ENCODE results near the gene BTN3A1. TPM values are rescaled to one million over a fixed set of nuclear protein-coding genes. Genes with fewer than 3 reads are reported as not detected.
A peak's percentile ranks its signal among the peaks of the same experiment; 100 is the strongest.
"Not testable (repeated sequence)": the region's sequence is repeated elsewhere in the genome, so short reads cannot be mapped to it uniquely, and the experiment has no call there.

The BTN3A1 gene
- polyA plus RNA-seq, 2 donors = 4.2 to 6.2 TPM

DNA sequence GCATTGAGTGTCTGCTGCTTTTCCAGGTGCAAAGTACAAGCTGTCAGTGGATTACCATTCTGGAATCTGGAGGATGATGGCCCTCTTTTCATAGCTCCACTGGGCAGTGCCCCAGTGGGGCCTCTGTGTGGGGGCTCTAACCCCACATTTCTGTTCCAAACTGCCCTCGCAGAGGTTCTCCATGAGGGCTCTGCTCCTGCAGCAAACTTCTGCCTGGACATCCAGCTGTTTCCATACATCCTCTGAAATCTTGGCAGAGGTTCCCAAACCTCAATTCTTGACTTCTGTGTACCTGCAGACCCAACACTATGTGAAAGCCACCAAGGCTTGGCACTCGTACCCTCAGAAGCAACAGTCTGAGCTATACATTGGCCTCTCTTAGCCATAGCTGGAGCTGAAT lies 16.0 kb downstream of the BTN3A1 start:
- not testable (repeated sequence) for H3K27me3 ChIP-seq (ENCODE audit: control insufficient read depth in 1 of 2, insufficient read depth in 2 of 2, low read length in 2 of 2); H3K4me1 ChIP-seq (ENCODE audit: control insufficient read depth in 2 of 2, insufficient read depth in 2 of 2, low read length in 1 of 2); H3K4me3 ChIP-seq (ENCODE audit: low read depth in 1 of 2, low read length in 2 of 2); H3K36me3 ChIP-seq (ENCODE audit: control insufficient read depth in 2 of 2, insufficient read depth in 2 of 2, low read length in 1 of 2); H3K9me3 ChIP-seq (ENCODE audit: control insufficient read depth in 2 of 2, insufficient read depth in 1 of 2, low read depth in 1 of 2, low read length in 1 of 2); H3K27ac ChIP-seq (ENCODE audit: low read depth in 2 of 2, low read length in 1 of 2)
- WGBS, 2 donors = 95 to 97% methylated on average over 2 of the region's 2 CpGs

DNA sequence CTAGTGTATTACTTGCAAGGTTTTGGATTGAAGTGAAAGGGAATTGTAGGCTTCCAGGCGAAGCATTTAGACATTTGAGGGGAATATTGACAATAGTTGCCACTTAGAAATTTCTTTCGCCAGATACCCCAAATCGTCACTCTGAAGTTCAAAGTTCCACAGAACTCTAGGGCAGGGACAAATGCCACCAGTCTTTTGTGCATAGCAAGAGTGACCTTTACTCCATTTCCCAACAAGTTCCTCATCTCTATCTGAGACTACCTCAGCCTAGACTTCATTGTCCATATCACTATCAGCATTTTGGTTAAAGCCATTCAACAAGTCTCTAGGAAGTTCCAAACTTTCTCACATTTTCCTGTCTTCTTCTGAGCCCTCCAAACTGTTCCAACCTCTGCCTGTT lies 16.7 kb downstream of the BTN3A1 start:
- not testable (repeated sequence) for H3K27ac ChIP-seq (ENCODE audit: low read depth in 2 of 2, low read length in 1 of 2); H3K36me3 ChIP-seq (ENCODE audit: control insufficient read depth in 2 of 2, insufficient read depth in 2 of 2, low read length in 1 of 2); H3K4me1 ChIP-seq (ENCODE audit: control insufficient read depth in 2 of 2, insufficient read depth in 2 of 2, low read length in 1 of 2); H3K4me3 ChIP-seq (ENCODE audit: low read depth in 1 of 2, low read length in 2 of 2); H3K9me3 ChIP-seq (ENCODE audit: control insufficient read depth in 2 of 2, insufficient read depth in 1 of 2, low read depth in 1 of 2, low read length in 1 of 2); H3K27me3 ChIP-seq (ENCODE audit: control insufficient read depth in 1 of 2, insufficient read depth in 2 of 2, low read length in 2 of 2)
- 96 to 97% methylated on average over 3 of the region's 3 CpGs for WGBS, 2 donors

DNA sequence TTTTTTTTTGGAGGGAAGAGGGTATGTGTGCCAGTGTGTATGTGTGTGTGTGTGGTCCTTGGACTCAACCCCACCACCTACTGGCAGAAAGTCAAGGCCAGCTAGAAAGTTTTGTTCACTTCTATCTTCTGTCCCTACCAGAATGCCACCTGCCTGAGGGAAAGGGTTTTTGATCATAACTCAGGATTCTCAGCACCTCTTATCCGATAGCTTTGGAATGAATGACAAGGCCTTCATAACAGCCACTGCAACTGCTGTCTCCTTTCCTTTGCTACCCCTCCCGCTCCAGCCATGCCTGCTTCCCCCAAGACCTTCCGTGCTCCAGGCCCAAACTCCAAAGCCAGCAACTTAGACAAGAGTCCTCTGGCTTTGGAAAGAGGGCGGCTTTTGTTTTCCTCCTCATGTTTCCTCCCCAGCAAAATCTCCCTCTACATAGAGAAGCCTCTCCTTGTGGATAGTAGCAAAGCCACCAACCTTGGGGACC lies 18.7 kb downstream of the BTN3A1 start:
- Histone ChIP-seq H3K4me1 (ENCODE audit: control insufficient read depth in 2 of 2, insufficient read depth in 2 of 2, low read length in 1 of 2) (peaks cover 0 to 6% of the 10 kb centered on the region in 2 donors), H3K36me3 (ENCODE audit: control insufficient read depth in 2 of 2, insufficient read depth in 2 of 2, low read length in 1 of 2) (no peaks in the 10 kb centered on the region), H3K9me3 (ENCODE audit: control insufficient read depth in 2 of 2, insufficient read depth in 1 of 2, low read depth in 1 of 2, low read length in 1 of 2) (no peaks in the 10 kb centered on the region), H3K4me3 (ENCODE audit: low read depth in 1 of 2, low read length in 2 of 2) (peak overlapping the region in 1 of 2 donors; percentile 97), H3K27ac (ENCODE audit: low read depth in 2 of 2, low read length in 1 of 2) (peak overlapping the region; percentile 45 to 78), H3K27me3 (ENCODE audit: control insufficient read depth in 1 of 2, insufficient read depth in 2 of 2, low read length in 2 of 2) (no peaks in the 10 kb centered on the region)
- WGBS, 2 donors = 22 to 35% methylated on average over 4 of the region's 4 CpGs

DNA sequence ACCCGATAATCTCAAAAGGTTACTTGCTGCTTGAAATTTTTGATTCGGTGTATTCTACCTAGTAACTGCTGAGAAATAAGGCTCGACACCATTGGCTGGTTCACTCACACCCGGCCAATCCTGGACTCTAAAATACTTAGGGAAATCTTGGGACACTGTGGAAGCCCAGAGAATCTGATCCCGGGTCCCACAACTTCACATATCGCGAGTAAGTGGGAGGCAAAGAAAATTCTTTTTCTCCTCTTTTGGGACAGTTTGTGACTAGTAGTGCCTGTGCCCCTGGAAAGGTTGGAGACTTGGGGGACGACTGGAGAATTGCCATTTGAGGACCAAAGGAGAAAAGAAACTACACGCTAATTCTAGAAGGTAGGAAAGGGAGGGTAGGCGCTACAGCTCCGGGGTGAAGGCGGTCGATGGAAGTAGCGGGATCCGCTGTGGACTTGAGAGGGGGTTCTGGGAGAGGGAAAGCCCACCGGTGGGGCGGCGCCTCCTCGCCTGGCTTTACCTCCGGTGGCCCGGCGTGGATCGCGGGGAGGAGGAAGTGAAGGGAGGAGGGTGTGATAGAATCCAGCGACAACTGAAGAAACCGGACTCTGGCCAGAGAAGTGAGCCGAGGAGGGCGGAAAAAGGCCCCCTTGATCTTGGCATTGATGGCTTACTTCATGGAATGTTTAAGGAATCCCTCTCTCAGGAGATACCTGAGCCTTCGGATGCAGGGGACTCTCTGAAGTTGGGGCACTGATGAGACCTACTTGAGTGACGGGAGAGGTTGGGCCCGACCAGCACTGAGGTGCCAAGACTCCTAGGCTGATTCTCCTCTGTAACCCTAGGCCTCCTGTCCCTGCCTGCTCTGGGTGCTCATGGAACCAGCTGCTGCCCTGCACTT lies 19.4 kb downstream of the BTN3A1 start:
- H3K4me1 ChIP-seq (ENCODE audit: control insufficient read depth in 2 of 2, insufficient read depth in 2 of 2, low read length in 1 of 2) = peaks cover 0 to 6% of the 10 kb centered on the region in 2 donors
- WGBS, 2 donors = 1% methylated on average over 28 to 31 of the region's 31 CpGs
- H3K27ac ChIP-seq (ENCODE audit: low read depth in 2 of 2, low read length in 1 of 2) = peak overlapping the region; percentile 57 to 88
- no peaks in the 10 kb centered on the region for H3K9me3 ChIP-seq (ENCODE audit: control insufficient read depth in 2 of 2, insufficient read depth in 1 of 2, low read depth in 1 of 2, low read length in 1 of 2)
- H3K4me3 ChIP-seq (ENCODE audit: low read depth in 1 of 2, low read length in 2 of 2) = peak overlapping the region; percentile 66 to 97
- peaks cover 0 to 5% of the 10 kb centered on the region in 2 donors for H3K36me3 ChIP-seq (ENCODE audit: control insufficient read depth in 2 of 2, insufficient read depth in 2 of 2, low read length in 1 of 2)
- no peaks in the 10 kb centered on the region for H3K27me3 ChIP-seq (ENCODE audit: control insufficient read depth in 1 of 2, insufficient read depth in 2 of 2, low read length in 2 of 2)

DNA sequence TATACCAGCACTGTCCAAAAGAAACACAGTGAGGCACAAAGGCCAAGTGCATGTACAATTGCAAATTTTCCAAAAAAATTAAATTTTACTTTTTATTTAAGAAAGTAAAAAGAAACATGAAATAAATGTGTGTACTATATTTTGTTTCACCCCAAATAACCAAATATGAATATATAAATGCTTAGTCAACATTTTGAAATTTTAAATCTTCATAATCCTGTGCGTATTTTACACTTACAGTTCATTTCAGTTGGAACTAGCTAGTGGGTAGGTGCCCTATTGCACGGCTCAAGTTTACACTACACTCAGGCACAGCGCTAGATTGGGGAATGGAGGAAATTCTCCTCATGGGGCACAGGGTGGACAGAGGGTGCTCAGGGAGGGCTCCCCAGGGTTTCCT lies 20.3 kb downstream of the BTN3A1 start:
- no peak overlapping the region for H3K4me3 ChIP-seq (ENCODE audit: low read depth in 1 of 2, low read length in 2 of 2)
- peaks cover 0 to 5% of the 10 kb centered on the region in 2 donors for H3K36me3 ChIP-seq (ENCODE audit: control insufficient read depth in 2 of 2, insufficient read depth in 2 of 2, low read length in 1 of 2)
- H3K27me3 ChIP-seq (ENCODE audit: control insufficient read depth in 1 of 2, insufficient read depth in 2 of 2, low read length in 2 of 2) = no peaks in the 10 kb centered on the region
- 84 to 92% methylated on average over 3 of the region's 3 CpGs for WGBS, 2 donors
- no peak overlapping the region for H3K27ac ChIP-seq (ENCODE audit: low read depth in 2 of 2, low read length in 1 of 2)
- H3K9me3 ChIP-seq (ENCODE audit: control insufficient read depth in 2 of 2, insufficient read depth in 1 of 2, low read depth in 1 of 2, low read length in 1 of 2) = no peaks in the 10 kb centered on the region
- H3K4me1 ChIP-seq (ENCODE audit: control insufficient read depth in 2 of 2, insufficient read depth in 2 of 2, low read length in 1 of 2) = peaks cover 0 to 6% of the 10 kb centered on the region in 2 donors

DNA sequence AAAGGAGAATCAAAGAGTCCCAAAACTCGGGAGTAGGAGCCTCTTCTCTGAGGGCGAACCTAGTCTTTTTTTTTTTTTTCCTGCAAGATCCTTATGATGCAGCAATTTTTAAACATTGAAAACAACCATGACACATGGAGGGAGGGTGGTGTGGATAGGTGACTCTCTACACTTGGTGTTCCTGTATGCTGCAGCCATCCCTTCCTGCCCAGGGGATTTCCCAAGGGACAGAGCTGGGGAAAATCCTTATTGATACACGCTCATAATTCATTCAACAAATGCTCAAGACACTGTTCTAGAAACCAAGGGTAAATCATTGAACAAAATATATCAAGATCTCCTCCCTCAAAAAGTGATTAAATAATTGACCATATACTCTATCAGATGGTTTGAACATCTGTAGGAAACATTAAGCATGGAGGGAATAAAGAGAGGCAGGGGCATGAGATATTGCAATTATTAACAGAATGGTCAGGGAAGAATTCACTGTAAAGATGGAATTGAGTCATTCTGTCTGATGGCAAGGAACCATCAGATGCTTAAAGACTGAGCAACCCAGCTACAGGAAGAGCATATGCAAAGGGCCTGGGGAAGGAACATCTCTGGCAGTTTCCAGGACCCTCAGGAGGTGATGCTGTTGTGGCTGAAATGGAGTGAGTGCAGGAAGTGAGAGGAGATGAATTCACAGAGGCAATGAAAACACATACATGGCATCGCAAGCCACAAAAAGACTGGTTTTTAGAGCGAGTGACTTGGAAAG lies 24.8 kb downstream of the BTN3A1 start:
- H3K36me3 ChIP-seq (ENCODE audit: control insufficient read depth in 2 of 2, insufficient read depth in 2 of 2, low read length in 1 of 2) = peaks cover 5% of the 10 kb centered on the region in 2 donors
- H3K27me3 ChIP-seq (ENCODE audit: control insufficient read depth in 1 of 2, insufficient read depth in 2 of 2, low read length in 2 of 2) = no peaks in the 10 kb centered on the region
- no peaks in the 10 kb centered on the region for H3K9me3 ChIP-seq (ENCODE audit: control insufficient read depth in 2 of 2, insufficient read depth in 1 of 2, low read depth in 1 of 2, low read length in 1 of 2)
- 94 to 96% methylated on average over 5 of the region's 5 CpGs for WGBS, 2 donors
- no peak overlapping the region for H3K27ac ChIP-seq (ENCODE audit: low read depth in 2 of 2, low read length in 1 of 2)
- H3K4me1 ChIP-seq (ENCODE audit: control insufficient read depth in 2 of 2, insufficient read depth in 2 of 2, low read length in 1 of 2) = peaks cover 0 to 6% of the 10 kb centered on the region in 2 donors
- H3K4me3 ChIP-seq (ENCODE audit: low read depth in 1 of 2, low read length in 2 of 2) = no peak overlapping the region

DNA sequence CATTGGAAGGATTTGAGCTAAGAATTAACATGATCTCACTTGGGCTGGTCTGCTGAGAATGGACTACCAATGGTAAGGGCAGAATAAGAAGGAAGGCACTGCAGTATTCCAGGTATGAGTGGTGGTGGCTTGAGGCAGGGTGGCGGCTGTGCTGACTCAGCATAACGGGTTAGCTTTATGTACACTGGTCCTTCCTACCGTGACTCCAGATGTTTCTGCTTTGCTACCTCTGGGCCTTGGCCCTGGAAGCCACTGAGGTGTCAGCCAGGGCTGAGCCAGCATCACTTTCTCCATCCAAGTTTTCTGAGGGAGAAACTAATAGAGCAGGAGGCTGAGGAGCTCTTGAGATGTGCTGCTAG lies 25.4 kb downstream of the BTN3A1 start:
- Histone ChIP-seq H3K4me1 (ENCODE audit: control insufficient read depth in 2 of 2, insufficient read depth in 2 of 2, low read length in 1 of 2) (peaks cover 0 to 5% of the 10 kb centered on the region in 2 donors), H3K9me3 (ENCODE audit: control insufficient read depth in 2 of 2, insufficient read depth in 1 of 2, low read depth in 1 of 2, low read length in 1 of 2) (no peaks in the 10 kb centered on the region), H3K27ac (ENCODE audit: low read depth in 2 of 2, low read length in 1 of 2) (no peak overlapping the region), H3K36me3 (ENCODE audit: control insufficient read depth in 2 of 2, insufficient read depth in 2 of 2, low read length in 1 of 2) (peaks cover 5% of the 10 kb centered on the region in 2 donors), H3K4me3 (ENCODE audit: low read depth in 1 of 2, low read length in 2 of 2) (no peak overlapping the region), H3K27me3 (ENCODE audit: control insufficient read depth in 1 of 2, insufficient read depth in 2 of 2, low read length in 2 of 2) (no peaks in the 10 kb centered on the region)
- WGBS, 2 donors = 86 to 95% methylated on average over 3 of the region's 3 CpGs

DNA sequence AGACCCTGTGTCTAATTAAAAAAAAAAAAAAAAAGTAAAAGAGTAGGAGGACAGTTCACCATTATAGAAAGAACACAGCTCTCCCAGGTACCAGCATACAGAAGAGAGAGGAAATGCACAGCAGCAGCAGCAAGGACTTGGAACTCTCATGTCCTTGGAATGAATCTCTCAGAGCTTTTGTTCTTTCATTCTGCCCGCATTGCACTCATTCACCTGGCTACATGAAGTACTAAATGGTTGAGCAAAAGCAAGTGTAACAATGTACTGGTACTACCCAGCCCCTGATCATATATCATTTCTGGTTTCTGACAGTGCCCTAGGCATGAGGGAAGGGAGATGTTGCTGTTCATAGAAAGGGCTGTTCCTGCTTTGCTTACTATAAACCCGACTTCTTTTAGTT lies 26.1 kb downstream of the BTN3A1 start:
- no peak overlapping the region for H3K4me3 ChIP-seq (ENCODE audit: low read depth in 1 of 2, low read length in 2 of 2)
- no peaks in the 10 kb centered on the region for H3K9me3 ChIP-seq (ENCODE audit: control insufficient read depth in 2 of 2, insufficient read depth in 1 of 2, low read depth in 1 of 2, low read length in 1 of 2)
- H3K27me3 ChIP-seq (ENCODE audit: control insufficient read depth in 1 of 2, insufficient read depth in 2 of 2, low read length in 2 of 2) = no peaks in the 10 kb centered on the region
- 89 to 94% methylated on average over 2 of the region's 2 CpGs for WGBS, 2 donors
- no peak overlapping the region for H3K27ac ChIP-seq (ENCODE audit: low read depth in 2 of 2, low read length in 1 of 2)
- H3K4me1 ChIP-seq (ENCODE audit: control insufficient read depth in 2 of 2, insufficient read depth in 2 of 2, low read length in 1 of 2) = no peaks in the 10 kb centered on the region
- peaks cover 5% of the 10 kb centered on the region in 2 donors for H3K36me3 ChIP-seq (ENCODE audit: control insufficient read depth in 2 of 2, insufficient read depth in 2 of 2, low read length in 1 of 2)

DNA sequence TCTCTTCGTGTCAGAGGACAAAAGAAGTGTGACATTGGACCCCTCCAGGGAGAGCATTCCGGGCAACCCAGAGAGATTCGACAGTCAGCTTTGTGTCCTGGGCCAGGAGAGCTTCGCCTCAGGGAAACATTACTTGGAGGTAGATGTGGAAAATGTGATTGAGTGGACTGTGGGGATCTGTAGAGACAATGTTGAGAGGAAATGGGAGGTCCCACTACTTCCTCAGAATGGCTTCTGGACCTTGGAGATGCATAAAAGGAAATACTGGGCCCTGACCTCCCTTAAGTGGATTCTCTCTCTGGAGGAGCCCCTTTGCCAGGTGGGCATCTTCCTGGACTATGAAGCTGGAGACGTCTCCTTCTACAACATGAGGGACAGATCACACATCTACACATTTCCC lies 28.7 kb downstream of the BTN3A1 start:
- H3K4me1 ChIP-seq (ENCODE audit: control insufficient read depth in 2 of 2, insufficient read depth in 2 of 2, low read length in 1 of 2) = no peaks in the 10 kb centered on the region
- no peak overlapping the region for H3K27ac ChIP-seq (ENCODE audit: low read depth in 2 of 2, low read length in 1 of 2)
- H3K27me3 ChIP-seq (ENCODE audit: control insufficient read depth in 1 of 2, insufficient read depth in 2 of 2, low read length in 2 of 2) = no peaks in the 10 kb centered on the region
- peaks cover 0 to 2% of the 10 kb centered on the region in 2 donors for H3K9me3 ChIP-seq (ENCODE audit: control insufficient read depth in 2 of 2, insufficient read depth in 1 of 2, low read depth in 1 of 2, low read length in 1 of 2)
- H3K36me3 ChIP-seq (ENCODE audit: control insufficient read depth in 2 of 2, insufficient read depth in 2 of 2, low read length in 1 of 2) = peaks cover 5% of the 10 kb centered on the region in 2 donors
- WGBS, 2 donors = 82 to 84% methylated on average over 5 of the region's 5 CpGs
- no peak overlapping the region for H3K4me3 ChIP-seq (ENCODE audit: low read depth in 1 of 2, low read length in 2 of 2)
